Umbilical cord (tissue), 2 donors: ENCODE measurements around the gene DLGAP4. TPM values are rescaled to one million over a fixed set of nuclear protein-coding genes. Genes with fewer than 3 reads are reported as not detected.
"Not testable (repeated sequence)": the region's sequence is repeated elsewhere in the genome, so short reads cannot be mapped to it uniquely, and the experiment has no call there.

Experiments
- DNase-seq: peaks from one replicate; pipeline ENCODE4 v3.0.0-alpha.2; 2015; ENCODE audit warnings: low spot score
- total RNA-seq: library from RNA; depleted of rRNA; stranded (reverse); fragments of >200 nt; gene quantifications from one replicate; pipeline ENCODE4 v1.2.3, GENCODE V29; 2014; ENCODE audit warnings: low replicate concordance; ENCODE audit not compliant: insufficient read depth

Gene DLGAP4
- total RNA-seq, 1 donor from 2014 or later, result 12.5 TPM

DNA sequence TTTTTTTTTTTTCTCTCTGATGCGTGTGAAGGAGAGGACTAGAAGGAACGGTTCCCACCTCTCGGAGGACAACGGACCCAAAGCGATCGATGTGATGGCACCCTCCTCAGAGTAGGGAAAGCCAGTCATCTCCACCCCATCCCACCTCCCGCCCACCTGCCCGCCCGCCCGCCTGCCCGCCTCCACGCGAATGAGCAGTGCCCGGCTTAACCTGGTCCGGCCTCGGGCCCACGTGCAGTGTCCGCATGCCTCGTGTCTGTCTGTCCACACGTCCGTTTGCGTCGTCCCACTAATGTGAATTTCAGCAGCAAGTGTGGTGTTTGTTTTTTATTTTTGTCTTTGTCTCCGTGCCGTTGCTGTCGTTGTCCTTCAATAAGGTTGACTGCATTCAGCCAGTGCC, 193.1 kb downstream of the DLGAP4 start:
- DNase-seq, result no peak

DNA sequence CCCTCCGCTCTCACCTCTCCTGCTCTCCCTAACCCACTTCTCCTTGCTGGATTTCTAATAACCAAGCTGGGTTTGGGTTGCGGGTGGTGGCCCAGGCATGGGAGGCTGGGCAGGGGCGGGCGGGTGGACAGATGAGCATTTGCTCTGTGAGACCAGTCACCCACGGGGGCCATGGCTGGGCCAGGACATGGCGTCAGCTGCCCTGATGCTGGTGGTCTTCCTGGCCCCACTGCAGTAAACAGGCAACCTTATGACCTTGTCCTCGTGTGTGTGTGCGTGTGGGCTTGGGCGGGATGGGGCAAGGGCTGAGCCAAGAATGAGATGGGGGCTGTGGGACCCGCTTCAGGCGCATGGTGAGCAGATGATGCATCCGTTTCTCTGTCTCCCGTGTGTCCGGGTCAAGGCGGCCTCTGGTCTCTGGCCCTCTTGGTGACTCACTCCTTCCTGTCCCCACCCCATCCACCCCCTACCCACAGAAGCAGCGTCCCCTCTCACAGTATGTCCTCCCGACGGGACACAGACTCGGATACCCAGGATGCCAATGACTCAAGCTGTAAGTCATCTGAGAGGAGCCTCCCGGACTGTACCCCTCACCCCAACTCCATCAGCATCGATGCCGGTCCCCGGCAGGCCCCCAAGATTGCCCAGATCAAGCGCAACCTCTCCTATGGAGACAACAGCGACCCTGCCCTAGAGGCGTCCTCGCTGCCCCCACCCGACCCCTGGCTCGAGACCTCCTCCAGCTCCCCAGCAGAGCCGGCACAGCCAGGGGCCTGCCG, 193.8 kb downstream of the DLGAP4 start:
- DNase-seq, result no peak

- no peak for DNase-seq
These were observed 195.3 kb downstream of the DLGAP4 start for GRCh38 chr20:36501367-36502006.

DNA sequence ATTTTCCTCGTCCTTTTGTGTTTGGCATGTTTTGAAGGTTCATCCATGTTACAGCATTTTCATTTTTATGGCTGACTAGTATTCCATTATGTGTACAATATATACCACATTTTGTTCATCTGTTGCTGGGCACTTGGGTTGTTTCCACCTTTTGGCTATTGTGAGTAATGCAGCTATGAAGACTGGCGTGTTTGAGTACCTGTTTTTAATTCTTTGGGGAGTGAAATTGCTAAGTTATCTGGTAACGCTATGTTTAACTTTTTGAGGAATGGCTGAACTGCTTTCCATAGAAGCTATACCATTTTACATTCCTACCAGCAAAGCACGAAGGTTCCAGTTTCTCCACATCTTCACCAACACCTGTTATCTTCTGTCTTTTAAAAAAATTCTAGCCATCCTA, 198.2 kb downstream of the DLGAP4 start:
- no peak for DNase-seq

GRCh38 chr20:36506253-36506652, 200.1 kb downstream of the DLGAP4 start:
- no peak for DNase-seq

GRCh38 chr20:36507746-36508145, 201.6 kb downstream of the DLGAP4 start:
- no peak for DNase-seq

- DNase-seq, result no peak
These were observed 213.0 kb downstream of the DLGAP4 start for GRCh38 chr20:36519012-36519719.

GRCh38 chr20:36519944-36520343, 213.8 kb downstream of the DLGAP4 start:
- no peak for DNase-seq

DNA sequence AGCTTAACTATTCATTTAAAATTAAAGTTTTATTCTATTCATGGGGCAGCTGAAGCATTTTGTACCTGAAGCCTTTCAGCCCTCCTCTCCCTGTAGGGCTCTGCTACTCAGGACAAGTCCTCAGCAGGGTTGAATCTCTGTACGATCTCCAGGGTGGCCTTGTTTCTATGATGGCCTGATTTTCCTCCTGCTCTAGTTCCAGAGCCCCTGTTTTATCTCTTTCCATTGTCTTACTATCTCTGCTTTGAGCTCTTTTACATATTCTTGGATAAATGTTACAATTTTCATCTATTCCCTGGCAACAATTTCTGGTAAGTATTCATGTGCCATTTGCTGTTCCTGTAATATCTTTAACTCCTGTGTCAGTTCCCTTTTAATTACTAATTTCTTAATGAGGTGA, 215.4 kb downstream of the DLGAP4 start:
- DNase-seq, result no peak

GRCh38 chr20:36522412-36522811, 216.3 kb downstream of the DLGAP4 start:
- DNase-seq, result not testable (repeated sequence)

GRCh38 chr20:36523341-36523740, 217.2 kb downstream of the DLGAP4 start:
- no peak for DNase-seq

GRCh38 chr20:36525620-36526365, 219.7 kb downstream of the DLGAP4 start:
- no peak for DNase-seq

DNA sequence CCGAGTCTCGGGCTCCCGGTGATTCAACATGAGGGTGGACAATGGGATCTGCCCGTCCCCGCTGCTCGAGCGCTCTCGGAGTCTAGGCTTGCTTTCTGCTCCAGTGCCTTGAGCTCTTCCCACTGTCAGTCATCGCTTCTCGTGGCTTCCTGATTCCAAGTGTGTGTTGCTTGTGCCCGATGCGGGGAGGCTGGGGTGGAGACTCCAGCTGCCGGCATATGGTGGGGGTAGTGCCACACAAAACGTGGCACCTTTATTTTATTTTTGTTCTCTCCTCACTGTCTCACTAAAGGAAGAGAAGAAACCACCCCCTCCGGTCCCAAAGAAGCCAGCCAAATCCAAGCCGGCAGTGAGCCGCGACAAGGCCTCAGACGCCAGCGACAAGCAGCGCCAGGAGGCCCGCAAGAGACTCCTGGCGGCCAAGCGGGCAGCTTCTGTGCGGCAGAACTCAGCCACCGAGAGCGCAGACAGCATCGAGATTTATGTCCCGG, 220.4 kb downstream of the DLGAP4 start:
- DNase-seq, result no peak

GRCh38 chr20:36527331-36528125, 221.4 kb downstream of the DLGAP4 start:
- DNase-seq, result no peak

GRCh38 chr20:36528176-36528874, 222.2 kb downstream of the DLGAP4 start:
- DNase-seq, result no peak

GRCh38 chr20:36528875-36529417, 222.8 kb downstream of the DLGAP4 start:
- DNase-seq, result no peak

GRCh38 chr20:36532388-36532787, 226.2 kb downstream of the DLGAP4 start:
- DNase-seq, result no peak

- no peak for DNase-seq
These were observed 226.7 kb downstream of the DLGAP4 start for GRCh38 chr20:36532822-36533221.

GRCh38 chr20:36538026-36538722, 232.0 kb downstream of the DLGAP4 start:
- DNase-seq, result no peak
